ENCODE data around the gene POLK. TPM values are rescaled to one million over a fixed set of nuclear protein-coding genes. Genes with fewer than 3 reads are reported as not detected.
"Not testable (repeated sequence)": the region's sequence is repeated elsewhere in the genome, so short reads cannot be mapped to it uniquely, and the experiment has no call there.

POLK gene
- total and polyA plus RNA-seq, 2 donors from 2014 or later: 6.6 to 38.5 TPM

DNA sequence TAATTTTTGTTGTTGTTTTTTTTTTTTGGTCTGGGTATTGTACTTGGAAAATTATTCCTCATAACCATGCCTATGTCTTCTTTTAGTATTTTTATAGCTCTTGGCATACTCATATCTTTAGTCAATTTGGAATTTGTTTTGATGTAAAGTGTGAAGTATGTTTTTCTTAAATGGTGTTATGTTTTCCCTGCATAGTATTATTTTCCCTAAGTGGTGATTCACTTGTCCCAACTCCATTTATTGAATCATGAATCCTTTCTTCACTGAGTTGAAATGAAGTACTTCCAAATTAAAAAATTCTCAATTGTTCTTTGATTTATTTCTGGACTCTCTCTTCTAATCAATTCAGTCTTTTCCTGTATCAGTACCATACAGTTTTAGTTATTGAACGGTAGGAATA lies 46.5 kb downstream of the POLK start:
- Histone ChIP-seq H3K27me3 (ENCODE audit: control insufficient read depth, insufficient read depth, low read length) (no peaks in the 10 kb centered on the region), H3K27ac (ENCODE audit: low read depth in 2 of 2, low read length in 2 of 2) (no peak overlapping the region), H3K4me3 (ENCODE audit: low read length in 3 of 3) (no peak overlapping the region), H3K36me3 (ENCODE audit: control insufficient read depth in 2 of 3, insufficient read depth in 3 of 3, low read length in 3 of 3) (peaks cover 0 to 3% (median 0%) of the 10 kb centered on the region in 3 donors), H3K4me1 (ENCODE audit: control insufficient read depth in 2 of 3, insufficient read depth in 2 of 3, low read depth in 1 of 3, low read length in 3 of 3) (no peaks in the 10 kb centered on the region), H3K9ac (ENCODE audit: low read length in 3 of 3) (no peak overlapping the region), H3K9me3 (ENCODE audit: control insufficient read depth in 2 of 3, insufficient read depth in 1 of 3, low read length in 3 of 3) (no peaks in the 10 kb centered on the region)
- FAIRE-seq (no peak), DNase-seq (no peak)
- TF ChIP-seq, protein P1, sequence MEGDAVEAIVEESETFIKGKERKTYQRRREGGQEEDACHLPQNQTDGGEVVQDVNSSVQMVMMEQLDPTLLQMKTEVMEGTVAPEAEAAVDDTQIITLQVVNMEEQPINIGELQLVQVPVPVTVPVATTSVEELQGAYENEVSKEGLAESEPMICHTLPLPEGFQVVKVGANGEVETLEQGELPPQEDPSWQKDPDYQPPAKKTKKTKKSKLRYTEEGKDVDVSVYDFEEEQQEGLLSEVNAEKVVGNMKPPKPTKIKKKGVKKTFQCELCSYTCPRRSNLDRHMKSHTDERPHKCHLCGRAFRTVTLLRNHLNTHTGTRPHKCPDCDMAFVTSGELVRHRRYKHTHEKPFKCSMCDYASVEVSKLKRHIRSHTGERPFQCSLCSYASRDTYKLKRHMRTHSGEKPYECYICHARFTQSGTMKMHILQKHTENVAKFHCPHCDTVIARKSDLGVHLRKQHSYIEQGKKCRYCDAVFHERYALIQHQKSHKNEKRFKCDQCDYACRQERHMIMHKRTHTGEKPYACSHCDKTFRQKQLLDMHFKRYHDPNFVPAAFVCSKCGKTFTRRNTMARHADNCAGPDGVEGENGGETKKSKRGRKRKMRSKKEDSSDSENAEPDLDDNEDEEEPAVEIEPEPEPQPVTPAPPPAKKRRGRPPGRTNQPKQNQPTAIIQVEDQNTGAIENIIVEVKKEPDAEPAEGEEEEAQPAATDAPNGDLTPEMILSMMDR (IDR thresholded peaks at IDR 0.05; ENCODE audit: borderline replicate concordance, extremely low read depth, insufficient read depth): no peak
- intact Hi-C loops (cut with DNase I): no loop called here

DNA sequence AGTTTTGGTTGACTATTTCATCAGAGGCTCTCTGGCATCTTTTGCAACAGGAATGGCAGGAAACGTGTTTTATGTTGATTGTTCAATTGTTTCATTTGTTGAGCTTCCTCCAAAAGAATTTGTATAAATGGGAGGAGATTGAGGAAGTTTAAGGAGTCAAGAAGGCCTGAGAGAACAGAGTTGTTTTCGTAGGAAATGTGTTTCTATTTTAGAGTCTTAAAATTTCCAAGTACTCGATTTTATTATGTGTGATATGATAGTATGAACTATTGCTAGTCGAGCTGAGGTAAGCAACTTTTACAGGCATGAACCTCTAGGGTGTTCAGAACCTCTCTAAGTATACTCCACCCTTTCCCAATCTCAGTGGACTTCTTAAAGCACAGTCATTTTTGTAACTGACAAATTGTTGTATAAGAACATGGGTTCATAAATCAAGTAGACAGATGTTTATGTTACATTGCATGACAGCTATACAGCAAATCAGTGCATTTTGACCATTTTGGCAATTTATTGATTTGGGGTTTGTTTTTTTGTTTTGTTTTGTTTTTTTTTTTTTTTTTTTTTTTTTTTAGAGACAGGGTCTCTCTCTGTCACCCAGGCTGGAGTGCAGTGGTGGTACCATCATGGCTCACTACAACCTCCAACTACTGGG lies 47.4 kb downstream of the POLK start:
- DNase-seq (no peak), FAIRE-seq (no peak)
- no peak overlapping the region for H3K27ac ChIP-seq (ENCODE audit: low read depth in 2 of 2, low read length in 2 of 2)
- intact Hi-C loops (cut with DNase I): no loop called here
- H3K27me3 ChIP-seq (ENCODE audit: control insufficient read depth, insufficient read depth, low read length): no peaks in the 10 kb centered on the region
- no peak overlapping the region for H3K4me3 ChIP-seq (ENCODE audit: low read length in 3 of 3)
- H3K9ac ChIP-seq (ENCODE audit: low read length in 3 of 3): no peak overlapping the region
- TF ChIP-seq, protein P1 (IDR thresholded peaks at IDR 0.05; ENCODE audit: borderline replicate concordance, extremely low read depth, insufficient read depth): no peak
- H3K36me3 ChIP-seq (ENCODE audit: control insufficient read depth in 2 of 3, insufficient read depth in 3 of 3, low read length in 3 of 3): no peaks in the 10 kb centered on the region
- H3K9me3 ChIP-seq (ENCODE audit: control insufficient read depth in 2 of 3, insufficient read depth in 1 of 3, low read length in 3 of 3): no peaks in the 10 kb centered on the region
- no peaks in the 10 kb centered on the region for H3K4me1 ChIP-seq (ENCODE audit: control insufficient read depth in 2 of 3, insufficient read depth in 2 of 3, low read depth in 1 of 3, low read length in 3 of 3)

- H3K9me3 ChIP-seq (ENCODE audit: control insufficient read depth in 2 of 3, insufficient read depth in 1 of 3, low read length in 3 of 3); H3K27me3 ChIP-seq (ENCODE audit: control insufficient read depth, insufficient read depth, low read length); H3K36me3 ChIP-seq (ENCODE audit: control insufficient read depth in 2 of 3, insufficient read depth in 3 of 3, low read length in 3 of 3); H3K27ac ChIP-seq (ENCODE audit: low read depth in 2 of 2, low read length in 2 of 2); intact Hi-C loops (cut with DNase I); H3K9ac ChIP-seq (ENCODE audit: low read length in 3 of 3); H3K4me1 ChIP-seq (ENCODE audit: control insufficient read depth in 2 of 3, insufficient read depth in 2 of 3, low read depth in 1 of 3, low read length in 3 of 3); FAIRE-seq; H3K4me3 ChIP-seq (ENCODE audit: low read length in 3 of 3); DNase-seq: not testable (repeated sequence)
Observed at GRCh38 chr5:75560655-75561054, 49.0 kb downstream of the POLK start.

DNA sequence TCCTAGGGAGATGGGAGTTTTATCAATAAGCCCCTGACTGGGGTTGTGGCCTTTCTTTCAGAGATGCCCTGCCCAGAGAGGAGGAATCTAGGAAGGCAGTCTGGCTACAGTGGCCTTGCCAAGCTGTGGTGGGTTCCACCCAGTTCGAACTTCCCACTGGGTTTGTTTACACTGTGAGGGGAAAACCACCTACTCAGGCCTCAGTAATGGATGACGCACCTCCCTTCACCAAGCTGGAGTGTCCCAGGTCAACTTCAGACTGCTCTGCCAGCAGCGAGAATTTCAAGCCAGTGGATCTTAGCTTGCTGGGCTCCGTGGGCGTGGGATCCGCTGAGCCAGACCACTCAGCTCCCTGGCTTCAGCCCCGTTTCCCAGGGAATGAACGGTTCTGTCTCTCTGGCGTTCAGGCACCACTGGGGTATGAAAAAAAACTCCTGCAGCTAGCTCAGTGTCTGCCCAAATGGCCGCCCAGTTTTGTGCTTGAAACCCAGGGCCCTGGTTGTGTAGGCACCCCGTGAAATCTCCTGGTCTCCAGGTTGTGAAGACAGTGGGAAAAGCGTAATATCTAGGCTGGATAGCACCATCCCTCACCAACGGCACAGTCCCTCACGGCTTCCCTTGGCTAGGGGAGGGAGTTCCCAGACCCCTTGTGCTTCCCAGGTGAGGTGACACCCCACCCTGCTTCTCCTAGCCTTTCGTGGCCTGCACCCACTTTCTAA lies 54.5 kb downstream of the POLK start:
- H3K9ac ChIP-seq (ENCODE audit: low read length in 3 of 3); H3K9me3 ChIP-seq (ENCODE audit: control insufficient read depth in 2 of 3, insufficient read depth in 1 of 3, low read length in 3 of 3): not testable (repeated sequence)

More for the DNA sequence above, 54.5 kb downstream of the POLK start:
- H3K4me1 ChIP-seq (ENCODE audit: control insufficient read depth in 2 of 3, insufficient read depth in 2 of 3, low read depth in 1 of 3, low read length in 3 of 3): peaks cover 0 to 12% (median 7%) of the 10 kb centered on the region in 3 donors
- H3K36me3 ChIP-seq (ENCODE audit: control insufficient read depth in 2 of 3, insufficient read depth in 3 of 3, low read length in 3 of 3); FAIRE-seq; DNase-seq; intact Hi-C loops (cut with DNase I); H3K27me3 ChIP-seq (ENCODE audit: control insufficient read depth, insufficient read depth, low read length); H3K27ac ChIP-seq (ENCODE audit: low read depth in 2 of 2, low read length in 2 of 2); H3K4me3 ChIP-seq (ENCODE audit: low read length in 3 of 3): not testable (repeated sequence)
